ENCODE data around the gene ZFX.

DNA sequence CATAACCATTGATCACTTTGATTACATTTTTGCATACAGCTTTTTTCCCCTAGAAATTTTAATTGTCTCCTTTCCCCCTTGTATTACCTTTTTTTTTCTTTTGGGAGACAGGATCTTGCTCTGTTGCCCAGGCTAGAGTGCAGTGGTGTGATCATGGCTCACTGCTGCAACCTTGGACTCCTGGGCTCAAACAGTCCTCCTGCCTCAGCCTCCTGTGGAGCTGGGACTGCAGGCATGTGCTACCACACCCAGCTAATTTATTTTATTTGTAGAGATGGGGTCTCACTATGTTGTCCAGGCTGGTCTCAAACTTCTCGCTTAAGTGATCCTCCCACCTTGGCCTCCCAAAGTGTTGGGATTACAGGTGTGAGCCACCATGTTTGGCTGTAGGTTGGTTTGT, 47.0 kb downstream of the ZFX start:
- TF ChIP-seq, protein P1, sequence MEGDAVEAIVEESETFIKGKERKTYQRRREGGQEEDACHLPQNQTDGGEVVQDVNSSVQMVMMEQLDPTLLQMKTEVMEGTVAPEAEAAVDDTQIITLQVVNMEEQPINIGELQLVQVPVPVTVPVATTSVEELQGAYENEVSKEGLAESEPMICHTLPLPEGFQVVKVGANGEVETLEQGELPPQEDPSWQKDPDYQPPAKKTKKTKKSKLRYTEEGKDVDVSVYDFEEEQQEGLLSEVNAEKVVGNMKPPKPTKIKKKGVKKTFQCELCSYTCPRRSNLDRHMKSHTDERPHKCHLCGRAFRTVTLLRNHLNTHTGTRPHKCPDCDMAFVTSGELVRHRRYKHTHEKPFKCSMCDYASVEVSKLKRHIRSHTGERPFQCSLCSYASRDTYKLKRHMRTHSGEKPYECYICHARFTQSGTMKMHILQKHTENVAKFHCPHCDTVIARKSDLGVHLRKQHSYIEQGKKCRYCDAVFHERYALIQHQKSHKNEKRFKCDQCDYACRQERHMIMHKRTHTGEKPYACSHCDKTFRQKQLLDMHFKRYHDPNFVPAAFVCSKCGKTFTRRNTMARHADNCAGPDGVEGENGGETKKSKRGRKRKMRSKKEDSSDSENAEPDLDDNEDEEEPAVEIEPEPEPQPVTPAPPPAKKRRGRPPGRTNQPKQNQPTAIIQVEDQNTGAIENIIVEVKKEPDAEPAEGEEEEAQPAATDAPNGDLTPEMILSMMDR (IDR thresholded peaks at IDR 0.05; ENCODE audit: insufficient read depth, low read length), result no peak
- no peak for TF ChIP-seq POLR2AphosphoS5 (IDR thresholded peaks at IDR 0.05; ENCODE audit: low read depth)
- TF ChIP-seq, protein P2, sequence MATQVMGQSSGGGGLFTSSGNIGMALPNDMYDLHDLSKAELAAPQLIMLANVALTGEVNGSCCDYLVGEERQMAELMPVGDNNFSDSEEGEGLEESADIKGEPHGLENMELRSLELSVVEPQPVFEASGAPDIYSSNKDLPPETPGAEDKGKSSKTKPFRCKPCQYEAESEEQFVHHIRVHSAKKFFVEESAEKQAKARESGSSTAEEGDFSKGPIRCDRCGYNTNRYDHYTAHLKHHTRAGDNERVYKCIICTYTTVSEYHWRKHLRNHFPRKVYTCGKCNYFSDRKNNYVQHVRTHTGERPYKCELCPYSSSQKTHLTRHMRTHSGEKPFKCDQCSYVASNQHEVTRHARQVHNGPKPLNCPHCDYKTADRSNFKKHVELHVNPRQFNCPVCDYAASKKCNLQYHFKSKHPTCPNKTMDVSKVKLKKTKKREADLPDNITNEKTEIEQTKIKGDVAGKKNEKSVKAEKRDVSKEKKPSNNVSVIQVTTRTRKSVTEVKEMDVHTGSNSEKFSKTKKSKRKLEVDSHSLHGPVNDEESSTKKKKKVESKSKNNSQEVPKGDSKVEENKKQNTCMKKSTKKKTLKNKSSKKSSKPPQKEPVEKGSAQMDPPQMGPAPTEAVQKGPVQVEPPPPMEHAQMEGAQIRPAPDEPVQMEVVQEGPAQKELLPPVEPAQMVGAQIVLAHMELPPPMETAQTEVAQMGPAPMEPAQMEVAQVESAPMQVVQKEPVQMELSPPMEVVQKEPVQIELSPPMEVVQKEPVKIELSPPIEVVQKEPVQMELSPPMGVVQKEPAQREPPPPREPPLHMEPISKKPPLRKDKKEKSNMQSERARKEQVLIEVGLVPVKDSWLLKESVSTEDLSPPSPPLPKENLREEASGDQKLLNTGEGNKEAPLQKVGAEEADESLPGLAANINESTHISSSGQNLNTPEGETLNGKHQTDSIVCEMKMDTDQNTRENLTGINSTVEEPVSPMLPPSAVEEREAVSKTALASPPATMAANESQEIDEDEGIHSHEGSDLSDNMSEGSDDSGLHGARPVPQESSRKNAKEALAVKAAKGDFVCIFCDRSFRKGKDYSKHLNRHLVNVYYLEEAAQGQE (IDR thresholded peaks at IDR 0.05; ENCODE audit: insufficient replicate concordance, low read depth), result no peak
- no peak for TF ChIP-seq GABPA (IDR thresholded peaks at IDR 0.05; ENCODE audit: low read depth)
- no peak for TF ChIP-seq SPI1 (IDR thresholded peaks at IDR 0.05; ENCODE audit: borderline replicate concordance, low read depth)

Data from HL-60 (cell line).